Kidney tubule cell (primary cell): Measurements from ENCODE around the gene LPXN.
A peak's percentile ranks its signal among the peaks of the same experiment; 100 is the strongest.

ENCODE experiments used
- DNase-seq: peaks from one replicate; pipeline ENCODE4 v3.0.0-alpha.2; 2018; ENCODE audit warnings: low spot score

The LPXN gene

GRCh38 chr11:58575377-58576020 is at the start of gene LPXN:
Gene LPXN, minus strand, starts transcription at chr11:58575856. Its CDS starts 84 bp downstream, at chr11:58575772.
- DNase-seq = peak; percentile 63

GRCh38 chr11:58625086-58625485 is 49.4 kb upstream of the LPXN start:
- peak; percentile 17 for DNase-seq

- peak; percentile 29 for DNase-seq
Measured at GRCh38 chr11:58622344-58622743, 46.7 kb upstream of the LPXN start, which contains the start of gene CNTF. Gene CNTF, plus strand, starts transcription at chr11:58622665. Its CDS starts 88 bp downstream, at chr11:58622753.

GRCh38 chr11:58621586-58622262 is 46.1 kb upstream of the LPXN start:
- DNase-seq = no peak

GRCh38 chr11:58617976-58618557 is 42.4 kb upstream of the LPXN start:
- no peak for DNase-seq

- peak; percentile 27 for DNase-seq
Measured at GRCh38 chr11:58616594-58616993, 40.9 kb upstream of the LPXN start.

GRCh38 chr11:58615559-58615958 is 39.9 kb upstream of the LPXN start:
- no peak for DNase-seq

GRCh38 chr11:58613228-58613627 is 37.6 kb upstream of the LPXN start:
- DNase-seq = no peak

- DNase-seq = no peak
Measured at GRCh38 chr11:58609723-58610122, 34.1 kb upstream of the LPXN start.

GRCh38 chr11:58608331-58608730 is 32.7 kb upstream of the LPXN start:
- no peak for DNase-seq

- DNase-seq = no peak
Measured at GRCh38 chr11:58606930-58607714, 31.5 kb upstream of the LPXN start.

GRCh38 chr11:58600510-58600909 is 24.9 kb upstream of the LPXN start:
- DNase-seq = no peak

GRCh38 chr11:58597486-58598144 is 22.0 kb upstream of the LPXN start:
- DNase-seq = no peak

- DNase-seq = no peak
Measured at GRCh38 chr11:58596621-58597020, 21.0 kb upstream of the LPXN start.

GRCh38 chr11:58594826-58595225 is 19.2 kb upstream of the LPXN start:
- DNase-seq = no peak

- no peak for DNase-seq
Measured at GRCh38 chr11:58592760-58593472, 17.3 kb upstream of the LPXN start.

- no peak for DNase-seq
Measured at GRCh38 chr11:58591659-58592058, 16.0 kb upstream of the LPXN start.

GRCh38 chr11:58586998-58587397 is 11.3 kb upstream of the LPXN start:
- DNase-seq = no peak

GRCh38 chr11:58582437-58582836 is 6.8 kb upstream of the LPXN start:
- no peak for DNase-seq

GRCh38 chr11:58580311-58580710 is 4.7 kb upstream of the LPXN start:
- no peak for DNase-seq
